Measurements from ENCODE around the gene JMJD8. TPM values are rescaled to one million over a fixed set of nuclear protein-coding genes. Genes with fewer than 3 reads are reported as not detected.

Gene JMJD8
- total and polyA plus RNA-seq, 9 of the 15 experiments (the other 6 are each of a cell fraction or from before 2014, with no cell fraction given): 1.2 to 50.6 (median 29.3) TPM

- Histone ChIP-seq H3K9me1 (ENCODE audit: control insufficient read depth, insufficient read depth, low read length) (no peaks in the 10 kb centered on the region), H4K20me1 (replicated peaks; ENCODE audit: control insufficient read depth, insufficient read depth, low read length) (no peaks in the 10 kb centered on the region), H3K9ac (ENCODE audit: insufficient read depth in 1 of 2, low read depth in 2 of 2, low read length in 2 of 2) (no peak overlapping the region), H3K9me3 (replicated peaks; ENCODE audit: control insufficient read depth, insufficient read depth, low read depth, low read length) (no peaks in the 10 kb centered on the region), H2AFZ (ENCODE audit: low read depth, low read length) (no peak overlapping the region), H3K4me1 (replicated peaks in 1 of 2; ENCODE audit: control insufficient read depth in 2 of 2, insufficient read depth in 2 of 2, low read length in 2 of 2) (peaks cover 1 to 88% of the 10 kb centered on the region in 2 experiments; a peak in 3 of 5 replicates), H3K4me2 (ENCODE audit: insufficient read depth, low read length) (no peak overlapping the region), H3K79me2 (ENCODE audit: control insufficient read depth, insufficient read depth, low read length) (peaks cover 30% of the 10 kb centered on the region), H3K27me3 (ENCODE audit: control insufficient read depth in 2 of 2, insufficient read depth in 2 of 2, low read length in 2 of 2) (no peaks in the 10 kb centered on the region), H3K27ac (ENCODE audit: extremely low read depth, low read depth, low read length) (no peak overlapping the region), H3K36me3 (ENCODE audit: control insufficient read depth, insufficient read depth, low read length) (peaks cover 47% of the 10 kb centered on the region; the same call in 2 of the 3 replicates), H3K4me3 (no peak overlapping the region)
- ChIA-PET POLR2A (interaction anchor here (0.7 kb wide), 1 partner anchor 82 kb away, joined by 3 read pairs; no protein-coding TSS in a partner anchor), CTCF (ENCODE audit: low intra/inter-chr PET ratio) (no interaction called here)
- ATAC-seq (no peak), FAIRE-seq (no peak), DNase-seq (ENCODE audit: extremely low read depth in 1 of 4, low spot score in 3 of 4) (no peak)
- WGBS (ENCODE audit: insufficient coverage, low coverage, missing lambda C conversion rate): 95% methylated on average over 17 of the region's 24 CpGs
- no TSS peak for BruUV-seq (replicated peaks)
- TF ChIP-seq POLR2A (conservative IDR thresholded peaks at IDR 0.05): 0 out of 2 replicates have a peak, but pooled peaks have one; percentile 53
- TF ChIP-seq CUX1 (CRISPR knock-in tag; IDR thresholded peaks at IDR 0.05): no peak
- TF ChIP-seq POLR2G (IDR thresholded peaks at IDR 0.05; ENCODE audit: low read depth, low read length): peak; percentile 8; the same call in 1 of the 2 replicates
- TF ChIP-seq ZBTB33 (CRISPR knock-in tag; IDR thresholded peaks at IDR 0.05): peak; percentile 46; the same call in 1 of the 2 replicates
- peak; percentile 10 for TF ChIP-seq RBFOX2 (IDR thresholded peaks at IDR 0.05; ENCODE audit: low read depth, low read length)
- TF ChIP-seq YY1 (IDR thresholded peaks at IDR 0.05; ENCODE audit: borderline replicate concordance in 1 of 3, control insufficient read depth in 1 of 3, extremely low read depth in 1 of 3, insufficient read depth in 3 of 3, insufficient read length in 1 of 3, insufficient replicate concordance in 2 of 3, low read depth in 1 of 3, low read length in 2 of 3): peak in 1 of 3 experiments; percentile 11
- no peak for TF ChIP-seq BRF1 (IDR thresholded peaks at IDR 0.05; ENCODE audit: borderline replicate concordance, extremely low read depth, insufficient read length)
- 0 out of 6 replicates have a peak, but pooled peaks of 1 of the 3 experiments have one; percentile 18 for TF ChIP-seq CTCF (IDR thresholded peaks at IDR 0.05 in 2 of 3, conservative IDR thresholded peaks at IDR 0.05 in 1 of 3; ENCODE audit: insufficient read depth in 2 of 3, low read depth in 1 of 3, low read length in 3 of 3)
- in situ Hi-C loops (cut with MboI) (no loop called here), intact Hi-C loops (cut with micrococcal nuclease) (no loop called here)
Observed at GRCh38 chr16:648071-648780, 35.9 kb downstream of the JMJD8 start.

Data from K562 (cell line).